DND-41 (cell line): ENCODE results near the gene CLDN2.

ENCODE experiments used
- CTCF ChIP-seq: IDR thresholded peaks from 2 replicates; pipeline ENCODE4 v1.5.1; 2012; ENCODE audit warnings: borderline replicate concordance, low read length, moderate library complexity, mild to moderate bottlenecking; ENCODE audit not compliant: poor library complexity, severe bottlenecking; ENCODE audit errors: extremely low read depth
- EZH2 ChIP-seq: IDR thresholded peaks from 3 replicates; pipeline ENCODE4 v1.6.1; 2012; ENCODE audit warnings: borderline replicate concordance, low read depth, mild to moderate bottlenecking, moderate library complexity, low read length, inconsistent platforms; ENCODE audit not compliant: severe bottlenecking

GRCh38 chrX:106952988-106953387 lies 32.8 kb downstream of the CLDN2 start:
- TF ChIP-seq CTCF: peak; percentile 44
- TF ChIP-seq EZH2: no peak
